Endothelial cell of umbilical vein (primary cell): Measurements from ENCODE around the gene MMS19. TPM values are rescaled to one million over a fixed set of nuclear protein-coding genes. Genes with fewer than 3 reads are reported as not detected.

Experiments
- BruUV-seq: library from RNA; stranded (reverse); fragments of 400-500 nt; replicated peaks from 2 replicates; lab custom pipeline; 2021; lab: Mats Ljungman, UMichigan
- CTCF ChIA-PET: fragments of 300-600, 350-600 bp; sonication (Branson Sonifier 250); formaldehyde crosslinking; loops from one replicate; lab custom pipeline; 2021; ENCODE audit warnings: antibody characterized with exemption, inconsistent platforms; lab: Charles Lee
- POLR2A ChIA-PET: fragments of 300-600, 350-600 bp; sonication (Branson Sonifier 250); formaldehyde crosslinking; loops from one replicate; lab custom pipeline; 2021; ENCODE audit warnings: antibody characterized with exemption, inconsistent platforms; lab: Charles Lee
- DNase-seq: peaks from one replicate; pipeline ENCODE4 v3.0.0-alpha.2; 2011; ENCODE audit warnings: low read depth, low spot score
- FAIRE-seq: peaks from 2 replicates; lab custom pipeline; 2011; peaks lifted over from hg19 to GRCh38; lab: Jason Lieb, UNC
- H2AFZ ChIP-seq: 2 replicates; pipeline ENCODE4 v1.6.0; 2012; ENCODE audit warnings: low read depth, low read length, control low read depth, inconsistent platforms
- H3K27ac ChIP-seq: 2 replicates; pipeline ENCODE4 v1.5.1; 2011; ENCODE audit warnings: low read depth, mild to moderate bottlenecking, control low read depth, low read length, moderate library complexity; ENCODE audit not compliant: insufficient read depth
- H3K27me3 ChIP-seq, 2 experiments: 2 replicates each; pipeline versions ENCODE4 v1.6.0 to v1.6.1; 2011; ENCODE audit warnings: low read length in 2 of 2, mixed read lengths in 1 of 2; ENCODE audit not compliant: control insufficient read depth in 2 of 2, insufficient read depth in 2 of 2
- H3K36me3 ChIP-seq, 2 experiments: 2 replicates in 1 of 2; 3 replicates in 1 of 2; pipeline ENCODE4 v1.5.1; 2011; ENCODE audit warnings: low read length in 2 of 2, mild to moderate bottlenecking in 1 of 2, moderate library complexity in 1 of 2; ENCODE audit not compliant: control insufficient read depth in 2 of 2, insufficient read depth in 2 of 2; ENCODE audit errors: extremely low read depth in 1 of 2
- H3K4me1 ChIP-seq: 3 replicates; pipeline ENCODE4 v1.5.1; 2011; ENCODE audit warnings: mild to moderate bottlenecking, low read length; ENCODE audit not compliant: control insufficient read depth, insufficient read depth; ENCODE audit errors: extremely low read depth
- H3K4me2 ChIP-seq: 2 replicates; pipeline ENCODE4 v1.6.1; 2011; ENCODE audit warnings: low read length, control low read depth, mixed read lengths; ENCODE audit not compliant: insufficient read depth
- H3K4me3 ChIP-seq, 3 experiments: fragments of 200-600 bp in 1 of 3; sonication (generic), shearing (Covaris generic) in 1 of 3; replicated peaks in 1 of 3; 2 replicates each; pipeline ENCODE4 v1.5.1; 2011 to 2016; ENCODE audit warnings: control low read depth in 3 of 3, low read length in 3 of 3, mild to moderate bottlenecking in 2 of 3, inconsistent platforms in 1 of 3, low read depth in 1 of 3, moderate library complexity in 1 of 3; ENCODE audit not compliant: insufficient read depth in 1 of 3
- H3K79me2 ChIP-seq: 2 replicates; pipeline ENCODE4 v1.6.0; 2012; ENCODE audit warnings: low read length, inconsistent platforms; ENCODE audit not compliant: control insufficient read depth, insufficient read depth
- H3K9ac ChIP-seq: replicated peaks from 2 replicates; pipeline ENCODE3; 2011; ENCODE audit warnings: low read length, control low read depth; ENCODE audit not compliant: insufficient read depth; ENCODE audit errors: extremely low read depth
- H3K9me1 ChIP-seq: replicated peaks from 3 replicates; pipeline ENCODE4 v1.6.0; 2011; ENCODE audit warnings: mild to moderate bottlenecking, low read length; ENCODE audit not compliant: control insufficient read depth, insufficient read depth; ENCODE audit errors: extremely low read depth
- H3K9me3 ChIP-seq: replicated peaks from 2 replicates; pipeline ENCODE4 v1.5.1; 2012; ENCODE audit warnings: low read length, inconsistent platforms; ENCODE audit not compliant: control insufficient read depth, insufficient read depth
- H4K20me1 ChIP-seq: replicated peaks from 2 replicates; pipeline ENCODE3; 2011; ENCODE audit warnings: mild to moderate bottlenecking, low read length; ENCODE audit not compliant: control insufficient read depth, insufficient read depth; ENCODE audit errors: extremely low read depth
- EZH2 ChIP-seq: IDR thresholded peaks from 2 replicates; pipeline ENCODE4 v1.6.1; 2012; ENCODE audit warnings: borderline replicate concordance, low read depth, mild to moderate bottlenecking, moderate library complexity, low read length, inconsistent platforms; ENCODE audit not compliant: severe bottlenecking
- FOS ChIP-seq: IDR thresholded peaks from 2 replicates; pipeline ENCODE4 v1.6.1; 2011; ENCODE audit warnings: mild to moderate bottlenecking, low read length, moderate library complexity, borderline replicate concordance; ENCODE audit not compliant: insufficient read depth
- GATA2 ChIP-seq: IDR thresholded peaks from 2 replicates; pipeline ENCODE4 v1.7.0; 2011; ENCODE audit warnings: low read depth, mild to moderate bottlenecking, moderate library complexity, mixed read lengths, low read length; ENCODE audit not compliant: insufficient read length, insufficient read depth
- JUN ChIP-seq: IDR thresholded peaks from 2 replicates; pipeline ENCODE4 v1.6.1; 2011; ENCODE audit warnings: borderline replicate concordance, low read depth; ENCODE audit not compliant: insufficient read length, insufficient read depth
- MAX ChIP-seq: IDR thresholded peaks from 2 replicates; pipeline ENCODE4 v1.6.1; 2011; ENCODE audit not compliant: insufficient read depth, insufficient read length
- MYC ChIP-seq: IDR thresholded peaks from one replicate; pipeline ENCODE4 v1.6.1; 2011; ENCODE audit warnings: mild to moderate bottlenecking, low read depth, low read length
- POLR2A ChIP-seq: IDR thresholded peaks from 2 replicates; pipeline ENCODE4 v1.6.1; 2012; ENCODE audit warnings: low read depth, mild to moderate bottlenecking, control low read depth, low read length
- POLR2AphosphoS5 ChIP-seq: IDR thresholded peaks from 2 replicates; pipeline ENCODE4 v1.6.1; 2012; ENCODE audit warnings: low read depth, mild to moderate bottlenecking, control low read depth, low read length, moderate library complexity; ENCODE audit not compliant: insufficient read depth
- dilution Hi-C: fragments of 300-500 bp; cut with MboI; formaldehyde crosslinking; loops from one replicate; pipeline ENCODE4 v1.15.0; 2019; ENCODE audit warnings: low sequenced_read_pairs; ENCODE audit not compliant: extremely low pct_ligation_motif_present
- intact Hi-C: fragments of 100-400 bp; cut with micrococcal nuclease; formaldehyde crosslinking; loops from one replicate; pipeline ENCODE4 v1.10.0; 2022
- polyA plus RNA-seq, 4 experiments: library from polyadenylated mRNA; depleted of rRNA in 3 of 4; stranded (reverse) in 3 of 4; unstranded in 1 of 4; fragments of >200 nt; gene quantifications; 2 replicates each; pipeline versions ENCODE4 v1.2.1 to v1.2.3, GENCODE V29; 2011 to 2012; ENCODE audit warnings: missing spikeins in 1 of 4
- total RNA-seq: library from RNA; stranded (reverse); gene quantifications from 2 replicates; pipeline ENCODE4 v1.2.3, GENCODE V29; 2021
- TF ChIP-seq, protein P1 (sequence below), 2 donors: IDR thresholded peaks; 1 replicate in 1 of 2; 2 replicates in 1 of 2; pipeline ENCODE4 v1.5.1; 2011; ENCODE audit warnings: low read length in 2 of 2, mild to moderate bottlenecking in 2 of 2, moderate library complexity in 2 of 2, control low read depth in 1 of 2, inconsistent platforms in 1 of 2, low read depth in 1 of 2; ENCODE audit not compliant: insufficient read depth in 1 of 2; ENCODE audit errors: extremely low read depth in 1 of 2

MMS19 gene
- total and polyA plus RNA-seq, 2 donors (not counting 3 experiments of a cell fraction or from before 2014, with no cell fraction given) = 95.2 to 123 TPM

- Histone ChIP-seq H3K9me1 (no peaks in the 10 kb centered on the region), H3K27me3 (no peaks in the 10 kb centered on the region), H3K9me3 (no peaks in the 10 kb centered on the region), H3K4me2 (no peak overlapping the region), H3K4me3 (no peak overlapping the region), H4K20me1 (no peaks in the 10 kb centered on the region), H2AFZ (no peak overlapping the region), H3K79me2 (no peaks in the 10 kb centered on the region), H3K9ac (no peak overlapping the region), H3K4me1 (peaks cover 3% of the 10 kb centered on the region), H3K27ac (no peak overlapping the region), H3K36me3 (peaks cover 47 to 68% of the 10 kb centered on the region in 2 experiments)
- peak; percentile 68 for DNase-seq
- BruUV-seq = no TSS peak
- POLR2A ChIA-PET = no interaction called here
- no peak for TF ChIP-seq POLR2A
- no peak for TF ChIP-seq EZH2
- no peak for TF ChIP-seq MYC
- TF ChIP-seq MAX = no peak
- no peak for TF ChIP-seq FOS
- TF ChIP-seq, protein P1, sequence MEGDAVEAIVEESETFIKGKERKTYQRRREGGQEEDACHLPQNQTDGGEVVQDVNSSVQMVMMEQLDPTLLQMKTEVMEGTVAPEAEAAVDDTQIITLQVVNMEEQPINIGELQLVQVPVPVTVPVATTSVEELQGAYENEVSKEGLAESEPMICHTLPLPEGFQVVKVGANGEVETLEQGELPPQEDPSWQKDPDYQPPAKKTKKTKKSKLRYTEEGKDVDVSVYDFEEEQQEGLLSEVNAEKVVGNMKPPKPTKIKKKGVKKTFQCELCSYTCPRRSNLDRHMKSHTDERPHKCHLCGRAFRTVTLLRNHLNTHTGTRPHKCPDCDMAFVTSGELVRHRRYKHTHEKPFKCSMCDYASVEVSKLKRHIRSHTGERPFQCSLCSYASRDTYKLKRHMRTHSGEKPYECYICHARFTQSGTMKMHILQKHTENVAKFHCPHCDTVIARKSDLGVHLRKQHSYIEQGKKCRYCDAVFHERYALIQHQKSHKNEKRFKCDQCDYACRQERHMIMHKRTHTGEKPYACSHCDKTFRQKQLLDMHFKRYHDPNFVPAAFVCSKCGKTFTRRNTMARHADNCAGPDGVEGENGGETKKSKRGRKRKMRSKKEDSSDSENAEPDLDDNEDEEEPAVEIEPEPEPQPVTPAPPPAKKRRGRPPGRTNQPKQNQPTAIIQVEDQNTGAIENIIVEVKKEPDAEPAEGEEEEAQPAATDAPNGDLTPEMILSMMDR (IDR thresholded peaks at IDR 0.05; ENCODE audit: extremely low read depth in 1 of 2, insufficient read depth in 1 of 2, low read depth in 1 of 2, low read length in 2 of 2) = peak; percentile 75 to 76
- no peak for TF ChIP-seq JUN
- peak; percentile 10 for TF ChIP-seq POLR2AphosphoS5
- TF ChIP-seq GATA2 = no peak
- dilution Hi-C loops = no loop called here
- intact Hi-C loops = loop anchor here (1.0 to 2.0 kb wide), 3 partner anchors 79 to 149 kb away; no protein-coding TSS in a partner anchor
- CTCF ChIA-PET = interaction anchor here (0.9 to 5.8 kb wide), 12 partner anchors 9 to 149 kb away, joined by 3 to 61 read pairs (median 4); partner anchors contain the start of genes ANKRD2 and UBTD1
- peak; percentile 95 for FAIRE-seq
These were observed 34.7 kb downstream of the MMS19 start for GRCh38 chr10:97463363-97464132.
